OCI-M1 (cell line): ENCODE results near the gene RPP30.

Experiments
- DNase-seq: peaks from one replicate; lab custom pipeline; 2025; lab: John Stamatoyannopoulos, UW

The RPP30 gene

DNA sequence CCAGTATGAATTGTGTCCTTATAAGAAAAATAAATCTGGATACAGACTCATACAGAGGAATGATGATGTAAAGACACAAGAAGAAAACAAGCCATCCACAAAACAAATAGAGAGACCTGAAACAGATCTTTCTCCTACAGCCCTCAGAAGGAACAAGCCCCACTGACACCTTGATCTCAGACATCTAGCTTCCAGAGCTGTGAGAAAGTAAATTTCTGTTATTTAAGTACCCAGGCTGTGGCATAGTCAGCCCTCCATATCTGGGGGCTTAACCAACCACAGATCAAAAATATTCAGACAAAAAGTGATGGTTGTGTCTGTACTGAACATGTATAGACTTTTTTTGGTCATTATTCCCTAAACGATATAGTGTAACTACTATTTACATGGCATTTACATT is 73.0 kb downstream of the RPP30 start:
- DNase-seq, result no peak

DNA sequence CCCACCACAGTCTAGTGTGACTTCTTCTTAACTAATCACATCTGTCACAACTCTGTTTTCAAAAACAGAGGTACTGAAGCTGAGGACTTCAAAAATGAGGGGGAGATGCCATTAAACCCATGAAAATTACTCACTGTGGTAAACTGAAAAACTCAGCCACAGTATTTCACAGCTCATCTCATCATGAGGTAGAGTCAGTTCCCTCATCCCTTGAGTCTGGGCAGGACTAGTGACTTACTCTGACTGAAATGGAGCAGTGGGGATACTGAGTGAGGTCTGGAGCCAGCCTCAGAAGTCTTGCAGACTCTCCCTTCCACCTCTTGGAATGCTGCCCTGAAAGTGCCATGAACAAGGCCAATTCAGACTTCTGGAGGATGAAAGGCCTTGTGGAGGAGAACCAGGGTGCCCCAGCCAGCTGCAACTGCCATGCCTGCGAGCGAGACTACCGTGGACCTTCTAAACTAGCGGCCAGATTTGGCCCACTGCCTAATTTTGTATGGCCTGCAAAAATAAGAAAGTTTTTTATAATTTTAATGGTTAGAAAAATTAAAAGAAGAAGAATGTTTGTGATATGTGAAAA is 73.8 kb downstream of the RPP30 start:
- no peak for DNase-seq

DNA sequence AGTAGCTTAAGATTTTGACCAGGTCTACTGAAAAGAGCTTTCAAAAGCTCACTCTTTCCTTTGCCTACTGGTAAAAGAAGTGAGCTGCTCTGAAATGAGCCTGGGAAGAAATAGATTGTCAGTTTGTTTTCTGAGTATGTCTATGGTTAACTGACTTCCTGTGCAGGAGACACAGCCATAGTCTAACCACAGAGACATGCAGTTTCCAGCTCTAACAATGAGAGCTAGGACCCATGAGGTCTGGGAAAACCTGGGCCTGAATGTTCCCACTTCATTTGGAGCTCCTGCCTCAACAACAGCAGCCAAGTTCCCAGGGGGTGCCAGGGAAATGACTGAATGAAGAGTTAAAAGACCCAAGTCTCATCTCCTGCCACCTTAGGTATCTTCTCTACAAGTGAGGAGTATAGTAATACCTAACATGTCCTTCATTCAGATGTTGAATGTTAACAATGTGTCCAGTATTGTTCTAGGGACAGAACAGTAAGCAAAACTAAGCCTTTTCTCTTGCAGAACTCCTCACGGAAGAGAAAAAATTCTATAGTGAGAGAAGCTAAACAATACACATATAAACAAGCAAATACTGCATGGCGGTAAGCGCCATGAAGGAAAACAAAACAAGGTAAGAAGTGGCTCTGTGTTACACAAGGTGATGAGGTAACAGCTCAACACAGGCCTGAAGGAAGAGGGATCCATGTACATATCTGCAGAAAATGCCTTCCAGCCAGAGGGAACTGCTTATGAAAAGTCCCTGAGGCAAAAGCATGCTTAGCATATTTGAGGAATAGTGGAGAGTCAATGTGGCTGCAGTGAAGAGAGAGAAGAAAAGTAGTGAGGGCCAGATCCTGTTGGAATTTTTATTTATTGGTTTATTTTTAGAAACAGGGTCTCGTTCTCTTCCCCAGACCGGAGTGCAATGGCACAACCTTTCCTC is 75.5 kb downstream of the RPP30 start:
- DNase-seq, result no peak
